Measurements from ENCODE around the gene LASP1. TPM values are rescaled to one million over a fixed set of nuclear protein-coding genes. Genes with fewer than 3 reads are reported as not detected.

Gene LASP1
- total RNA-seq, 1 donor from 2014 or later, result 44.0 TPM

DNA sequence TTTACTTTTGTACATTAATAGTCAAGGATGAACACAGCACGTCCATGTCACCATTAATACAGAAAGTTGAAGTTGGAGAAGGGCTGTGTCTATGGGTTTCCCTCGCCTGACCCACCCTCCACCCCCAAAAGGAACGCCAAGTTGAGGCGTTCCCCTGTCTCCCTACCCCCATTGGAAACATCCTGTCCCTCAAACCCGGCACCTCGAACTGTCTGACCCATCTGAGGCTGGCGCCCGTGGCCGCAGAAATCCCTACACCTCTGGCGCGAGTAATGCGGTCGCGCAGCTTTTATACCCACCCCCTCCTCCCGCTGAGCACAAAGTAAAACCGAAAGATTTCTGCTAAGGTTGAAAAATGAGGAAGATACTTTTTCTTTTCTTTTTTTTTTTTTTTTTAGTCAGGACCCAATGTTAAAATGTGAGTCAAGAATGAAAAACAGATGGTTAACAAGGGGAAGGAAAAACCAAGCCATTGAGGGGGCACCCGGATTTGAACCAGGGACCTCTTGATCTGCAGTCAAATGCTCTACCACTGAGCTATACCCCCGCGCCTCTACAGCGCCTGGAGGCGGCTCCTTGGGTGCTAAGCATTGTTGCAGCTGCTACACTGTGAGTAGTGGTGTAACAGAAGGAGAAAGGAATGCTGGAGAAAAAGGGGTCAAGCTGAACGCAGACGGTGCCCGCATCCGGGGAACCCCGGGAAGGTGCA lies 887 bp upstream of the LASP1 start:
- FAIRE-seq, result no peak
- peak; percentile 80 to 81 for DNase-seq (ENCODE audit: low spot score in 2 of 2)

DNA sequence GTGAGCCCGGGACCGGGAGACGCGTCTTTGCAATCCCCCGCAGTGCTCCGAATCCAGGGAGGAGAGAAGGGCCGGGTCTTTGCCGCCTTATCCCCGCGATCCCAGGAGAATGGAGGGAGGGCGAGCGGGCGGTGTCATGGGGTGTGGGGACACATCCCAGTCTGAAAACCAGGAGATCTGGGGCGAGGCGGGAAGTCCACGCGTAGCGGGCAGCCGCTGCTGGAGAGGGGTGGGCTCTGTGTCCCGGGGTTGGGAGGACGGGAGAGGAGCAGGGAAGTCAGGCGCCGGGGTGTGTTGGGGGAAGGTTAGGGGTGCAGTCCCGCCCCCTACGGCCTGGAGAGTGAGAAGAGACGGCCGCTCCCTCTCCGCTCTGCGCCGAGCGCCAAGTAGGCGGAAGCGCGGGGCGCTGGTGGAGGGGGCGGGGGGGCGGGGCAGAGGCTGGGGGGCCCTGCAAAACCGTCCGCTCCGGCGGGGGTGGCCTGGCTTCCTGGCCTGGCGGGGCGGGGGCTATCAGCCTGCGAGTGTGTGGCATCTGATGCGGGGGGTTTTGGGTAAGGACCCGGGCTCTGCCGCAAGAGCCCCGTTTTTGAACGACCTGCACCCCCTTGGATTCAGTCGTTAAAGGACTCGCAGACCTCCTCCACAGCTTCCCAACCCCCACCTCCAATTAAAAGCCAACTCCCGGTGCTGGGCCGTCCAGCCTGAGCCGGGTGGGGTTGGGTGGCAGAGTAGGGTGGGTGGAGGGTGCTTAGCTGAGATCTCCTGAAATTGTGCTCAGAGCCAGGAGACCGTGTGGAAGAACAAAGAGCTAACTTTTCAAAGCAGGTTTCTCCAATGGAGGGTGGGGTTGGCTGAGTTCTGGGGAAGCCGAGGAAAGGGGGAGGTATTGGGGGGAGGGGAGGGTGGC lies 654 bp downstream of the LASP1 start:
- DNase-seq (ENCODE audit: low spot score in 2 of 2) (peak in 1 of 2 donors; percentile 71), FAIRE-seq (no peak)

DNA sequence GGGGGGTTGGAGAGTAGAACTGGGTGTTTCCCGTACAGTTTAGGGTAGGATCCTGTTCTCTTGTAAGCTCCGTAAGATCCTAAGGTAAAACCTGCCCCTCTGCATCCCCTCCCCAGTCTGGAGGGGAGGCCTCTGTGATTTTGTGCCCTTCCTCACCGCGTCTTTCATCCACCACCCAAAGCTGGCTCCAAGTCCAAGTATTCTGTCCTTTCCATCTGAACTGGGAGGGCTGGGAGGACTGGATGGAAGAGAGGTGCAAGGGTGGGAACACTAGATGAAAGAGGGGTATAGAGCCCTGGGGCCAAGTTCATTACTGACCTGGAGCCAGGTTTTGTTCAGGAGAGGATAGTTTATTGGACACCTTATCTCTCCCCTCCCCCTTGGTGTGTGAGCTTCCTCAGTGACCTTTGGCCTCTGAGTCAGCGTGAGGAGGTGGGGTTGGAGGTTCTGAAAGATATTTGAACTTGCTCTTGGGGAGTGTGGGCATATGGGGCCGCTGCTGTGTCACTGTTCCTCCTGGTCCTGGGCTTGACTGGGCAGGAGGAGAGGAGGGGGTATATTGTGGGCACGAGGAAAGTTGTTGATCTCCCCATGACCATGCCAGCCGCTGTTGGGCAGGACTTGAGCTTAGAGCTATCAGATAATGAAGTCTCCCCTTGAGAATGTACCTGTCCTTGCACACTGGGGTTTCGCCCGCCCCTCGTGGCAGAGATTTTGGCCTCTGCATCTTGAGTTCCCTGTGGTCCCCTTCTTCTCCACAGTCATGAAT lies 1.6 kb downstream of the LASP1 start:
- FAIRE-seq, result no peak
- no peak for DNase-seq (ENCODE audit: low spot score in 2 of 2)

DNA sequence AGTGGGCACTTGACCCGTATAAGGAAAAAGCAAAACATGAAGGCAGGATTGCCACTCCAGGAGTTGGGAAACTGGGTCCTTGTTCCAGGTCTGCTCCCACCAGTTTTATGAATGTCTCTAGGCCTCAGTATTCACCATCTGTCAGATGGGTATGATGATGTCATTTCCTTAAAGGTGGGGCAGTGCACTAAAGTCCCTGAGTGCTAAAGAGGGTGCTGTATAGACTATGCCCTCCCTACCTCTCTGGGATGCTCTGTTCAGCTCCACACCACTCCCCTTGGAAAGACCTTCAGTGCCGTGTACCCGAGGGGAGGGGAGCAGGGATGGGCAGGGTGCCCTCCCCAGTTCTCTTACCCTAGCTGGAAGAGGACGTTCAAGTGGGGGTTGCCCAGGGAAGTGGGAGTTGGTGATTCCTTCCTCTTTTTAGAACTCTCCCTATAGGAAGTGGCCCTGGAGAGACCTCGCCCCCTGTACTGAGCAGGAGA lies 2.2 kb downstream of the LASP1 start:
- DNase-seq (ENCODE audit: low spot score in 2 of 2) (no peak), FAIRE-seq (no peak)

DNA sequence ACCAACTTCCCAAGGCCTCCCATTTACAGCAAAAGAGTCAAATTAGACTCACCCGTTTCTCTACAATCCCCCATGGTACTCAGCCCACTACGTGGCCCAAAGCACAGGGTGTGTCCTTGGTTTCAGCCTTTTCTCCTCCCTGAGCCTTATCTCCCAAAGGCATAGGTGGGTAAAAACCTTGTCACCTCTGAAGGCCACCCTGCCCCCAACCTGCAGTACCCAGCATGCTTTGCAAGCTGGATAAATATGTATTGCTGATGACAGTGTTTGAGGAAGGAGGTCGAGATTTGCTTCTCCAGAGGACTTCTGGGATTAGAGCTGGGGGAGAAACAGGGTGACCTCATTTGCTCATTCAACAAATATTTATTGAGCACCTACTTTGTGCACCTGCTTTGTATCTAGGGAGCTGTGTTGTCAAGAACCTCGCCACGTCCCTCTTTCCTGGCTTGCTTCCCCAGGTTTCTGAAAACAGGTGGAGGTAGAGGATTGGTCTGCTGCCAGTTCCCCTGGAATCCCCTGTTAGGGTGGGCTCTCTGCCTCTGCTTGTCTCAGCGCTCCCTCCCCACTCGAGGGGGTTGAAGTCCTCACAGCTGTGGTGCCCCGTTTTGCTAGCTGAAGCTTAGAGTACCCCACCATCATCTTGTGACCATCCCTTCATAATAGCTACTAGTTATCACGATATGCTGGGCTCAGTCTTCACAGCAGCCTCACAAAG lies 3.0 kb downstream of the LASP1 start:
- no peak for FAIRE-seq
- no peak for DNase-seq (ENCODE audit: low spot score in 2 of 2)

DNA sequence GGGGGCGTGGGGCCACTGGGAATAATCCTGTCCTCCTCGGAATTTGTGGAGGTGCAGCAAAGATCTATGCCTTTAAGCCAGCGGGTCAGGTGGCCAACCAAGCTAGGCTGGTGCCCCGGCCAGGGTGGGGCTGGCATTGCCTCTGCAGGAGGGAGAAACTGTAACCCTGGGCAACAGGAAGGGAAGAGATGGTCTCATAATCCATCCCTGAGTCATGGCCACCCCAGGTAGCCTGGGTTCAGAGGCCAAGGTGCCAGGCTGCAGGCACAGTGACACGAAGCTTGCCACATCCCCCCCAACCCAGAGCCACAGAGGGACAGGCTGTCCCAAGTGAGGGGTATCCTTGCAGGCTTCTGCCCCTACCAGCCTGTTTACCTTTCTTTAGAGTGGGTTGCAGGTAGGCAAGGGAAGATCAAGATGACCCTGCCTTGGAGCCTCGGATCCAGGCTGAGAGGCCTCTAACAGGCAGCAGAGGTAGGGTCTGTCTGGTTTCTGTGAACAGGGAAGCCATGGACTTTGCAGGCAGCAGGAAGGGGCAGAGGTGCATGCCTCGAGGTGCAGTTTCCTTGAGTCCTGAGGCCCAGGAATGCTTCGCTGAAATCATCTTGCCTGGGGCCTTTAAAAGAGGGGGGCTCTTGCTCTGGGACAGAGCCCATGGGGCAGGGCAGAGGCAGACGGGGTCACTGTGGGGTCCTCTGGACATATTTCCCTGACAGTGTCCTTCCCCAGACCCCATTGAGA lies 4.0 kb downstream of the LASP1 start:
- no peak for FAIRE-seq

DNA sequence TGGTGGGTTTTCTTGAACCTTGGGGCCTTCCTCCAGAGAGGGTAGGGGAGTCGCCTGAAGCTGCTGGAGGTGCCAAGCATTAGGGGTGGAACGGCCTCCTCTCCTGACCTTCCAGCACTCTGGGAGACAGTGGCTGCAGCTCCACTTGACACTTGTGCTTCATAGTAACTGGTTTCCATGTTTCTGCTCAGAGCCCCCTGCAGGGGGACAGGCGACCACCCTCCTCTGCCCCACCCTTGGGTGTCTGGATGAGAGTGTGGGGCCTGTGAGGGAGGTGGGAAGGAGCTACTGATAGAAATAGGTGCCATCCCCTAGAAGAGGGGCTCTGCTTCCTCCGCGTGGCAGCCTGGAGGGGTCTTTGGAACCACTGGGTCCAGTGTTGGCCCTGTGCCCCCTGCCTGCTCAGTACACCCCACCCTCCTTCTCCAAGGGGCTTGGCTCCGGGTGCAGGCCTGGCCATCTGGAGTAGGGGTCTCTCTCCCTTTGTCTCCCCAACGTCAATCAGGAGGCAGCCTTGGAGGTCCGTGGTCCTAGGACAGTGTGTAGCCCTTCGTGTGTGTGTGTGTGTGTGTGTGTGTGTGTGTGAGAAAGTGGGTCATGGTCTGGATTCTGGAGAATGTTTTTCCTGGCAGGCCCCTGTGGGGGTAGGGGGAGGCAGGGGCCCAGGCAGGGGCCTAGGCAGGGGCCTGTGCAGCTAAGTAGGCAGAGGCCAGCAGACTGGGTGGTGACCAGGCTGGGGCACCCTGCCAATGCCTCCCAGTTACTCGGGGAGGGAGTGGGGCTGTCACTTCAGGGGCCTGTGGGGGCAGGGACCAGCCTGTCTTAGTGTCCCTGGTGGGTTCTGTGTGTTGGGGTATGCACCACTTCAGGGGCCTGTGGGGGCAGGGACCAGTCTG lies 4.9 kb downstream of the LASP1 start:
- no peak for DNase-seq (ENCODE audit: low spot score in 2 of 2)
- no peak for FAIRE-seq

More for the DNA sequence above, 4.0 kb downstream of the LASP1 start:
- no peak for DNase-seq (ENCODE audit: low spot score in 2 of 2)

DNA sequence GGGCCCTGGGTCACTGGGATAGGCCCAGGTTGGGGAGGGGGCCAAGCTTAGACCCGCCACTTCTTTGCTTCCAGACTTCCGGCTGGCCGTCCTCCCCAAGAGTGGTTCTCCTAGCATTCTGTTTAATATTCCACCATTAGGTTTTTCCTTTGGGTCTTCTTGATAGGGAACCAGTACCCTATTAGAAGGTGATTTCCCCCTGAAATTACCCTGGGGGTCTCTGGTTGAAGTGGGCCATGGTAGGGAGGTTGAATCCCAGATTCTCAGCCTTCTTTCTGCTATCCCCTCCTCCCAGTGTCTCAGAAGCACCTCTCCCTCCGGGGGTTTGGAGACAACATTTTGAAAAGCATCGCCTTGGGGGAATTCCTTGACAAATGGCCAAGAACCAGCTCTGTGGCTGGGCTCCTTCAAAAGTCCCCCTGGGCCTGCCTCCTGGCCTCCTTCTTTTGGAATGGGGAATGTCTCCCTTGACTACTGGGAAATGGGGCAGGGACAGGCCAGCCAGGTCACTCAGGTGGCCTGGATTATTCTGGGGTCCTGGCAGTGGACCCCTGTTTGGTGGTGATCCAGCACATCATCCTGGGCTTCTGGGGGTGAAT lies 5.7 kb downstream of the LASP1 start:
- FAIRE-seq (no peak), DNase-seq (ENCODE audit: low spot score in 2 of 2) (no peak)

DNA sequence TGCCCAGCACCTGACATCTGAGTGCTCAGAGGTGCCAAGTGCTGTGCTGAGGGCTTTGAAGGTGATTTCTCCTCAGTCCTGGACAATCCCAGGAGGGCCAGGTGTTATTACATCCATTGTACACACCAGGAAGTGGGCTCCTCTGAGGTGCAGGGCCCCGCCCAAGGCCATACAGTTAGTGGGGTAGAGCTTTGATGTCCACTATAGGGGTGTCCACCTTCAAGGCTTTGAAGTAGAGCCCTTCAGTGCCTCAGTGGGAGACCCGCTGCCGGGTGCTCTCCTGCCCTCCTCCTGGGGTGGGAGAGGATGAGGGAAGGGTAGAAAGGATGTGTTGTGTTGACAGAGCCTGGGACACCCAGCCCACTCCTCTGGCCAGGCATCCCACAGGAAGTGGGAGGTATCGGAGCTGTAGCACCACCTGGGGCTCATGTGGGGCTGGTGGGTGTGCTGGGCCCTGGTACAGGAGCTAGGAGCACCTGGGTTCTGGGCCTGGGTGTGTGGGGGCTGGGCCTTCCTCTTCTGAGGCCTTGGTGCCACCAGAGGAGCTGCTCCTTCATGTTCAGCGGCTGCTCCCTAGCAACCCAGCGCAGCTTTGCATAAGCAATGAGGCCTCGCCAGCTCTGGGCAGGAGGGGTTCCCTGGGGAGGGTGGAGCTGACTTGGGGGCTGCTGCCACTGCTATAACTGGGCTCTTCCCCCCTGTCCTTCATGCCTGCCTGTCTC lies 7.4 kb downstream of the LASP1 start:
- DNase-seq (ENCODE audit: low spot score in 2 of 2) (no peak), FAIRE-seq (no peak)

DNA sequence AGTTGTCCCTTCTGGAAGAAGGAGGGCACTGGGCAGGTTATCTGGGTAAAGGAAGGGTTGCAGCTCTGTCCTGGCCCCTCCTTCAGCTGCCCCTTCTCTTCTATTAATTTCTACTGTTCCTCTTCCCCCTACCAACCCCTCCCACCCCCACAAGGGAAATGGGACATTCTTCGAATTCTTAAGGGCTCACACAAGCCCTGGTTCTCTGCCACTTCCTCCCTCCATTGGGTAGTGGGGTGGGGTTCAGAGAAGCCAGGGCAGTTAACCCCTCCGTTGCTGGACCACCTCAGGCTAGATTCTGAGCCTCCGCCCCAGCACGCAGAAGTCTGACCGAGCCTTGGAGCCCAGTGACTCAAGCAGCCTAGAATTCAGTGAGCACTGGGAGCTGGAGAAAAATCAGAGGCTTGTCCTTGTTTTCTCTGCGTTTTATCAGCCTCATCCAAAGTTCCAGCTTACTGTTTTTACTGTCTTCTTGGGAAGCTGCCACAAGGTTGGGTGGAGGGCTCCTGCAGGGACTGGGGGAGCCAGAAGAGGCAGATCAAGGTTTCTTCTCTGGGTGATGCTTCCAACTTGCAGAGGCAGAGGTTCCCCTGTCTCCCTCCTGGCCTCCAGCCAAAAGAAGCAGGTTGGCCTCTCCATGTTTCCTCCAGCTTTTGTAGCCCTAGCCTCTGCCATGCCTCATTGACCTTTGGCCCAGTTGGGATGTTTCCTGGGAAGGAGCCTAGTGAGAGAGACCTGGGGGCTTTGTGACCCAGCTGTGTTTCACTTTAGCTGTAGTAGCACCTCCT lies 10.2 kb downstream of the LASP1 start:
- no peak for DNase-seq (ENCODE audit: low spot score in 2 of 2)

DNA sequence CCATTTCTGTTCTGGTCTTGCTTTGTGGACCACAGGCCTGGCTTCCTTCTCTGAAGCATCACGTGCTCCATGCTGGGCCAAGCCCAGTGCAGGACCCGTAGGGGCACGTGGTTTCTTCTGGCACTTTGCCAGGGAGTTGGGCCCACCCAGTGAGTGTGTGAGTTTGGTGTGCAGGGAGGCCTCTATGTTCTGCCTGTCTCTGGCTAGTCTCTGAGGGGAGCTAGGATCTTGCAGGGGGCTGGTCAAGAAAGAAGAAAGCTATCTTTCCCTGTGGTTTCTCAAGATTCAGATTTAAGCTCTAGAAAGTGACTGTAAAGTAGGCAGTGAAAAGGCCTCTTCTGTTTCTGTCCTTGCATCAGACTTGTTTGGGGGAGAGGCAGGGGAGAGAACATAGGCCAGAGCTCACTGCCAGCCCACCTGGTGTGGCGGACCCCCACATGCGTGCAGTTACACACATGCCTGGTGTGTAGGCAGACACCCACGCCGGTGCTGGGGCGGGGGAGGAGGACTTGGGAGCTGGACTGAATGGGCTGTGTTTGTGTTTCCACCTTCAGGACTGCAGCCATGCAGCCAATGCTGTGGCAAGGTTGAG lies 11.8 kb downstream of the LASP1 start:
- DNase-seq (ENCODE audit: low spot score in 2 of 2), result no peak
- FAIRE-seq, result no peak

More for the DNA sequence above, 10.2 kb downstream of the LASP1 start:
- no peak for FAIRE-seq

DNA sequence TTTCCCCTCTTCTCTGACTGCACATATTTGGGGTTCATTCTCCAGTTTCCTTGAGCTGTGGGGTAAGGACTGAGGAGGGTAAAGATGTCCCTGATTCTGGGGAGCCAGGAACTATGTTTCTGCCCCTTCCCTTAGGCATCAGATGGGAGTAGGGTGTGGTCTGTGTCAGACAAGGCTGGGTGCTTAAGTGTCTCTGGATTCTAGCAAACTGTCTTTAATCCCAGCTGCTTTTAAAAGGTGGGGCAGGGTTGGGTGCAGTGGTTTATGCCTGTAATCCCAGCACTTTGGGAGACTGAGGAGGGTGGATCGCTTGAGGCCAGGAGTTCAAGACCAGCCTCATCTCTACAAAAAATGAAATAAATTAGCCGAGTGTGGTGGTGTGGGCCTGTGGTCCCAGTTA lies 13.0 kb downstream of the LASP1 start:
- no peak for FAIRE-seq

DNA sequence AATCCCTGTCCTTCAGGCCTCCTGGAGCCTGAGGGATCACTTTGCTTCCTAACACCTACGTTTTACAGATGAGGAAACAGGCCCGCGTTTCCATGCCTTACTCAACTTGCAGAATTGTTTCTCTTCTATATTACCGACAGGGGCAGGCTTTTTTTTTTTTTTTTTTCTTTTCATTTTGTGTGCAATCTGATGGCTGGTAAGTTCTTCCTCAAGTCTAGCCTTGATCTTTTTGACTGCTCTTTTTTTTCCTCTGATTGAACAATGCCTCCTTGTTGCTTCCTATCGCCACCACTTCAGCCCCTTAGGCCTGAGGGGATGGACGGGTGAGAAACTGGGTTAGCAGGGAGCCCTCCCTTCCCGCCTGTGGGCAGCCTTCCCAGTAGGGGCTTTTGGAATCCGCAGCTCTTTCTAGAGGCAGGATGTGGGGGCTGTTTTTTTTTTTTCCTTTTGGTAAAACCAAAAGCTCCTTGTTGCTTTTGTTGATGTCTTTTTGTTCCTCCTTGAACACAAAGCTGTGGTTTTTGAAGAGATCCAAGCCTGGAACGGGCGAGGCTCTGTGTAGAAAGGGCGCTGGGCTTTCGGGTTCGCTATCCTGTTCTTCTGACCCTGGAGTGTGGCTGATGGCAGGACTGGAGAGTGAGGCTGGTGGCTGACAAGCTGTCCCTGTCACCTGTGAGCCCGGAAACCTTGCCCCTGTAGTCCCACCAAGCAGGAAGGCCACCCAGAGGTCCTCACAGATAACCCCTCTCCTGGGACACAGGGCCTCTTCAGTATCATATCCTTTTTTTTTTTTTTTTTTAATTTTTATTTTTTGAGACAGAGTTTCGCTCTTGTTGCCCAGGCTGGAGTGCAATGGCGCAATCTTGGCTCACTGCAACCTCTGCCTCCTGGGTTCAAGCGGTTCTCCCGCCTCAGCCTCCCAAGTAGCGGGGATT lies 14.0 kb downstream of the LASP1 start:
- FAIRE-seq (no peak), DNase-seq (ENCODE audit: low spot score in 2 of 2) (no peak)

More for the DNA sequence above, 13.0 kb downstream of the LASP1 start:
- no peak for DNase-seq (ENCODE audit: low spot score in 2 of 2)

DNA sequence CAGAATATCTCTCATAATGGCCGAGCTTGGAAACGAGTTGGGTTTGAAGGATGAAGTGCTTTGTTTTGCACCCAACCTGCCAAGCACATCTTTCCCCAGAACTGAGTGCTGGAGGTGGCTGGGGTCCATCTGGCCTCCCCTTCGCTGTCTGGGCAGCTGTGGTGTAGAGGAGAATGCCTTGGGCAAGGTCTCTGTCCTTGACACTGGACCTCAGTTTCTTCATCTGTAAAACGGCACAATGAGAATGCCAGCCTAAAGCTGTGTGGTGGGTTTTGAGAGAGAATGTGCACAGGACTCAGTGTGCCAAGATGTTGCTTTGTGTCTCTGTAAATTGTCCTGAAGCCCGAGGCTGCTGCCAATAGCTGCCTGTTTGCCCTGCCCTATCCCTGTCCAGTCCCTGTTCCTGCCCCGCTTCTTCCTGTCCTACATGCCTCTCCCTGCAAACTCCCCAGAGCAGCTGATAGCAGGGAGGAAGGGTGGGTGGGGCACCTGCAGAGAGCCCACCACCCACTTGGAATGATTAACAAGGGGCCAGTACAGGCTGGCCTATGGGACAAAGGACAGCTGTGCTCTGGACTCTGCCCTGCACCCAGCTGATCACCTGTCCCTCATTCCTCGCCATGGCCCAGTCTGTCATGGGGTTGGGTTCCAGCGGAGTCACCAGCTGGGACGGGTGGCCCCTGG lies 15.3 kb downstream of the LASP1 start:
- FAIRE-seq (no peak), DNase-seq (ENCODE audit: low spot score in 2 of 2) (no peak)
